SK-N-SH (cell line): Measurements from ENCODE around the gene KMT5B. TPM values are rescaled to one million over a fixed set of nuclear protein-coding genes. Genes with fewer than 3 reads are reported as not detected.
A peak's percentile ranks its signal among the peaks of the same experiment; 100 is the strongest.

ENCODE experiments used
- CTCF ChIA-PET: fragments of 300-600, 350-600 bp; formaldehyde crosslinking; extraction: SDS; loops from one replicate; lab custom pipeline; 2021; lab: Yijun Ruan, JAX
- POLR2A ChIA-PET: fragments of 350-600 bp; sonication (Branson Sonifier 250); formaldehyde crosslinking; extraction: SDS; loops from one replicate; lab custom pipeline; 2020; ENCODE audit warnings: antibody characterized with exemption, inconsistent platforms; lab: Yijun Ruan, JAX
- DNase-seq: peaks from one replicate; pipeline ENCODE4 v3.0.0; 2012
- H2AFZ ChIP-seq: fragments of 200-600 bp; sonication (generic); 2 replicates; pipeline ENCODE4 v1.8.1; 2016; ENCODE audit warnings: antibody characterized with exemption, mild to moderate bottlenecking, low read depth
- H3F3A ChIP-seq: fragments of 200-600 bp; sonication (generic); replicated peaks from 2 replicates; pipeline ENCODE3; 2016; ENCODE audit warnings: antibody characterized with exemption, mild to moderate bottlenecking; ENCODE audit not compliant: insufficient read depth
- H3K27ac ChIP-seq, 2 experiments: fragments of 200-500 bp in 1 of 2; fragments of 200-600 bp in 1 of 2; sonication (Bioruptor generic) in 1 of 2; sonication (generic), shearing (Covaris generic) in 1 of 2; 2 replicates each; pipeline versions ENCODE4 v1.5.1 to v1.6.1; 2014 to 2016; ENCODE audit warnings: low read depth in 2 of 2, inconsistent platforms in 1 of 2, low read length in 1 of 2, mild to moderate bottlenecking in 1 of 2, mixed read lengths in 1 of 2
- H3K27me3 ChIP-seq: fragments of 200-600 bp; sonication (generic), shearing (Covaris generic); 2 replicates; pipeline ENCODE4 v1.6.1; 2016; ENCODE audit warnings: mixed run types; ENCODE audit not compliant: insufficient read depth
- H3K36me3 ChIP-seq, 2 experiments: fragments of 200-500 bp in 1 of 2; fragments of 200-600 bp in 1 of 2; sonication (Bioruptor generic) in 1 of 2; sonication (generic) in 1 of 2; replicated peaks in 1 of 2; 2 replicates each; pipeline versions ENCODE3 to v1.5.1; 2014 to 2016; ENCODE audit warnings: low read length in 1 of 2, mild to moderate bottlenecking in 1 of 2; ENCODE audit not compliant: insufficient read depth in 2 of 2, control insufficient read depth in 1 of 2
- H3K4me1 ChIP-seq, 2 experiments: fragments of 200-500 bp in 1 of 2; fragments of 200-600 bp in 1 of 2; sonication (Bioruptor generic) in 1 of 2; sonication (generic), shearing (Covaris generic) in 1 of 2; 2 replicates each; pipeline versions ENCODE4 v1.5.1 to v1.6.1; 2014 to 2016; ENCODE audit warnings: low read depth in 1 of 2, low read length in 1 of 2, mixed run types in 1 of 2; ENCODE audit not compliant: insufficient read depth in 2 of 2, control insufficient read depth in 1 of 2
- H3K4me2 ChIP-seq: fragments of 200-600 bp; sonication (generic), shearing (Covaris generic); 2 replicates; pipeline ENCODE4 v1.6.1; 2017; ENCODE audit warnings: mixed run types
- H3K4me3 ChIP-seq, 2 experiments: fragments of 200-500 bp in 1 of 2; fragments of 200-600 bp in 1 of 2; sonication (Bioruptor generic) in 1 of 2; sonication (generic), shearing (Covaris generic) in 1 of 2; 2 replicates each; pipeline versions ENCODE4 v1.5.1 to v1.8.1; 2014 to 2016; ENCODE audit warnings: low read depth in 2 of 2, inconsistent platforms in 1 of 2, low read length in 1 of 2, mild to moderate bottlenecking in 1 of 2, mixed read lengths in 1 of 2, moderate library complexity in 1 of 2
- H3K79me2 ChIP-seq: fragments of 200-600 bp; sonication (generic); 2 replicates; pipeline ENCODE4 v1.8.1; 2017; ENCODE audit warnings: mild to moderate bottlenecking; ENCODE audit not compliant: insufficient read depth
- H3K9ac ChIP-seq: fragments of 200-600 bp; sonication (generic); 2 replicates; pipeline ENCODE4 v1.6.1; 2017; ENCODE audit warnings: mixed run types
- H3K9me2 ChIP-seq: fragments of 200-600 bp; sonication (generic); 2 replicates; pipeline ENCODE4 v1.6.1; 2017; ENCODE audit warnings: mixed run types
- H3K9me3 ChIP-seq: fragments of 200-600 bp; sonication (generic); 2 replicates; pipeline ENCODE4 v1.6.1; 2017; ENCODE audit warnings: mixed run types, mild to moderate bottlenecking, moderate library complexity
- H4K20me1 ChIP-seq: fragments of 200-600 bp; sonication (generic); 2 replicates; pipeline ENCODE4 v1.6.1; 2017; ENCODE audit warnings: mild to moderate bottlenecking, mixed run types; ENCODE audit not compliant: insufficient read depth
- CTCF ChIP-seq: fragments of 200-600 bp; sonication (generic); IDR thresholded peaks from 2 replicates; pipeline ENCODE4 v1.6.1; 2017; ENCODE audit warnings: antibody characterized with exemption, mild to moderate bottlenecking, moderate library complexity
- EZH2phosphoT487 ChIP-seq: fragments of 200-600 bp; sonication (generic); IDR thresholded peaks from 2 replicates; pipeline ENCODE4 v1.6.1; 2017; ENCODE audit warnings: low read depth, mixed run types, mild to moderate bottlenecking, antibody characterized with exemption, moderate library complexity, borderline replicate concordance
- FOXJ3 ChIP-seq: sonication (generic); formaldehyde crosslinking; IDR thresholded peaks from 2 replicates; pipeline ENCODE4 v1.5.1; 2020; ENCODE audit warnings: mild to moderate bottlenecking, missing genetic modification reagents
- FOXM1 ChIP-seq: IDR thresholded peaks from 2 replicates; pipeline ENCODE4 v1.4.0; 2012; ENCODE audit warnings: low read depth, mild to moderate bottlenecking
- IRF3 ChIP-seq: fragments of 150-350 bp; IDR thresholded peaks from 2 replicates; pipeline ENCODE4 v1.6.1; 2016; ENCODE audit warnings: mild to moderate bottlenecking, low read depth, low read length
- MAX ChIP-seq: IDR thresholded peaks from 2 replicates; pipeline ENCODE4 v1.4.0; 2012; ENCODE audit warnings: low read depth
- MXI1 ChIP-seq: IDR thresholded peaks from 2 replicates; pipeline ENCODE4 v1.6.1; 2012; ENCODE audit warnings: mild to moderate bottlenecking, low read depth, low read length, improper control_type of control experiment
- NFIC ChIP-seq: IDR thresholded peaks from 2 replicates; pipeline ENCODE4 v1.4.0; 2012; ENCODE audit warnings: borderline replicate concordance
- PBX3 ChIP-seq: IDR thresholded peaks from 2 replicates; pipeline ENCODE4; 2012
- POLR2AphosphoS5 ChIP-seq: IDR thresholded peaks from 2 replicates; pipeline ENCODE4 v1.6.1; 2012; ENCODE audit warnings: low read depth, low read length
- RCOR1 ChIP-seq: fragments of 150-350 bp; IDR thresholded peaks from 2 replicates; pipeline ENCODE4 v1.6.1; 2017; ENCODE audit warnings: antibody characterized with exemption, low read length
- RXRA ChIP-seq: IDR thresholded peaks from 2 replicates; pipeline ENCODE4 v1.4.0; 2012; ENCODE audit warnings: low read depth, mild to moderate bottlenecking, borderline replicate concordance
- SIN3A ChIP-seq: IDR thresholded peaks from 2 replicates; pipeline ENCODE4 v1.6.1; 2012; ENCODE audit warnings: low read depth, mild to moderate bottlenecking, low read length, moderate library complexity, borderline replicate concordance
- SMC3 ChIP-seq: IDR thresholded peaks from 2 replicates; pipeline ENCODE4 v1.6.1; 2012; ENCODE audit warnings: low read depth, low read length, improper control_type of control experiment
- TEAD4 ChIP-seq: IDR thresholded peaks from 2 replicates; pipeline ENCODE4 v1.4.0; 2012; ENCODE audit warnings: mild to moderate bottlenecking, borderline replicate concordance; ENCODE audit not compliant: insufficient read depth
- USF1 ChIP-seq: IDR thresholded peaks from 2 replicates; pipeline ENCODE4 v1.4.0; 2012; ENCODE audit warnings: low read depth, borderline replicate concordance
- YY1 ChIP-seq: IDR thresholded peaks from 2 replicates; pipeline ENCODE4 v1.4.0; 2012; ENCODE audit warnings: low read depth, mild to moderate bottlenecking
- ZBTB33 ChIP-seq: IDR thresholded peaks from 2 replicates; pipeline ENCODE4 v1.4.0; 2012; ENCODE audit warnings: low read depth, borderline replicate concordance
- WGBS: methylation state at CpG from one replicate; pipeline ENCODE4 v1.1.6; 2017; ENCODE audit warnings: low lambda C conversion rate; 5-methylcytosine and 5-hydroxymethylcytosine counted together
- polyA plus RNA-seq, 3 experiments: library from polyadenylated mRNA; depleted of rRNA; stranded (reverse); fragments of >200 nt; gene quantifications; 2 replicates each; pipeline ENCODE4 v1.2.3, GENCODE V29; 2012

KMT5B gene
- polyA plus RNA-seq, 1 of the 3 experiments (the other 2 are of a cell fraction) = 10.4 TPM

GRCh38 chr11:68212421-68213134, 518 bp downstream of the KMT5B start:
- H3K27ac ChIP-seq = peak overlapping the region; percentile 88 to 97
- peak; percentile 93 for DNase-seq
- no peak for TF ChIP-seq PBX3
- TF ChIP-seq MAX = peak; percentile 75
- no peak for TF ChIP-seq YY1
- peak; percentile 78 for TF ChIP-seq SIN3A
- TF ChIP-seq TEAD4 = no peak
- no peak for TF ChIP-seq FOXM1
- no peak for TF ChIP-seq NFIC
- no peak for TF ChIP-seq RCOR1
- no peak for TF ChIP-seq FOXJ3
- TF ChIP-seq RXRA = no peak
- TF ChIP-seq ZBTB33 = no peak
- no peak for TF ChIP-seq SMC3
- no peak for TF ChIP-seq POLR2AphosphoS5
- peak; percentile 20; the same call in 1 of the 2 replicates for TF ChIP-seq CTCF
- no peak for TF ChIP-seq IRF3
- peak; percentile 59; the same call in 1 of the 2 replicates for TF ChIP-seq MXI1
- no peak for TF ChIP-seq EZH2phosphoT487
- no peak for TF ChIP-seq USF1
- TF ChIP-seq, all 33 proteins: peak for 4
- ChIA-PET POLR2A (interaction anchor here (0.6 kb wide), 1 partner anchor 14 kb away, joined by 3 read pairs; no protein-coding TSS in a partner anchor), CTCF (interaction anchor here (0.6 to 2.4 kb wide), 7 partner anchors 9 to 204 kb away, joined by 3 to 8 read pairs (median 4); no protein-coding TSS in a partner anchor)
- Histone ChIP-seq H3K9me2 (no peaks in the 10 kb centered on the region), H3F3A (peaks cover 9% of the 10 kb centered on the region), H4K20me1 (peaks cover 50% of the 10 kb centered on the region), H3K9ac (peak overlapping the region; percentile 93), H3K4me2 (peak overlapping the region; percentile 89), H3K27me3 (no peaks in the 10 kb centered on the region; the same call in 1 of the 2 replicates), H3K4me3 (peak overlapping the region; percentile 96 to 99), H3K79me2 (peaks cover 51% of the 10 kb centered on the region), H3K4me1 (peaks cover 11 to 27% of the 10 kb centered on the region in 2 experiments; a peak in 3 of 4 replicates), H2AFZ (peak overlapping the region; percentile 17; the same call in 1 of the 2 replicates), H3K9me3 (no peaks in the 10 kb centered on the region), H3K36me3 (no peaks in the 10 kb centered on the region)
- WGBS = 1% methylated on average over 33 of the region's 80 CpGs
